ENCODE measurements around the gene SDF2L1.
A peak's percentile ranks its signal among the peaks of the same experiment; 100 is the strongest.

SDF2L1 gene

DNA sequence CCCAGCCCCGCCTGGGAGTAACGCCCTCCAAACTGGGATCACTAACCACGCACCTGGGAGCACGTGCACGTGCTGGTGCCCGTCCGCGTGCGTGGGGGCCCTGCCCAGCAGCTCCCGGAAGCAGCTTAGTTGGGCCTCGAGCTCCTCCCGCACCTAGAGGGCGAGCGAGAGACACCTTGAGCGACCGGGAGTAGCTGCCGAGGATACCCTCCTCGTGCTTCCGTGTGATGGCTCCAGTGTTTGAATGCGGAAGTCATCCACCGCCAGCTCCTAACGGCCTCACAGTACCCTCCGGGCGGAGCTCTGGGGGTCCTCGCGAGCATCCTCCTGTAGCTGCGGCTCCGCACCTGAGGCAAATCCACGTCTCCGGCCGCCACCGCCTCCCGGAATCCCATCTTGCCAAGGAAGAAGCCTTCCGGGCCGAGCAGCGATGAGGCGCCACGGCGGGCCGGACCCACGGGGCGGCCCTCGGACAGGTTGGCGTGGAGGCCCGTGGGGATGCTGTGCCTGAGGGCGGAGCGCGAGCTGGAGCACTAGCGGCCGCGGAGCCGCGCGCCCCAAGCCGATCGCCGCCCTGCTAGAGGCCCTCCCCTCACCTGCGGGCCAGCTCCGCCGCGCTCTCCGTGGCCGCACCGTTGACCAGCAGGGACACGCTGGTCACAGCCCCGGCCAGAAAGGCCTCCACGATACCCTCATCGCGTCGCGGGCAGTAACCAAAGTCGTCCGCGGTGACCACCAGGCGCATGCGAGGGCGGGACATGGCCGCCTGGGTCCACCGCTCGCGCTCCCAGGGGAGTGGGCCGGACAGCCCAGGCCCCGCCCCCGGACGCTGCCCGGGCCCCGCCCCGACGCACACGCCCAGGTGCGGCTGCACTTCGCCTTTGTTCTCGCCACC, 12.6 kb upstream of the SDF2L1 start, which contains the start of gene YDJC:
Gene YDJC, minus strand, starts transcription at position 768 of the 895 bp plus-strand sequence. Its CDS starts 8 bp downstream, at position 760.
- DNase-seq (ENCODE audit: extremely low read depth, insufficient read length), result peak; percentile 94

DNA sequence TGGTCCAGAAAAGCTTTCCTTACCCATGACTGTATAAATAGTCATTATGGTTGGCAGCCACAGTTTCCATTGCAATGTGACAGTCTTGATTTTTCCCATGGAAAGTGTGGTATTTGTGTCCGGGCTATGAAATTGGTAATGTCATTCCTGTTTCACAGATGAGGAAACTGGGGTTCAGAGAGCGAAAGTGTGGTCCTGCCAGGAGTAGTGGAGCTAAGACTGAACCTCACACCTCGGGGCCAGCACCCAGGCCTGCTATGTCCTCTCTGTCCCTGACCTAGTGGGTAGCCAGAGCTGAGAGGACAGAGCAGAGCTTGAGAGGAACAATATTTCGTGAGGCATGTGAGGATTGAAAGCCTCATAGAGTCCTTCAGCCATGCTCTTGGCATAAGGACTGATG, 11.1 kb upstream of the SDF2L1 start:
- Histone ChIP-seq H3K4me3 (replicated peaks; ENCODE audit: low read depth, low read length) (no peak overlapping the region), H3K36me3 (ENCODE audit: control insufficient read depth, insufficient read depth, low read length) (peaks cover 7% of the 10 kb centered on the region), H3K27me3 (replicated peaks; ENCODE audit: control insufficient read depth, insufficient read depth, low read length) (no peaks in the 10 kb centered on the region)
- no peak for DNase-seq (ENCODE audit: extremely low read depth, insufficient read length)
- TF ChIP-seq CTCF (IDR thresholded peaks at IDR 0.05; ENCODE audit: insufficient read depth, low read length, poor library complexity, severe bottlenecking), result no peak

More for the DNA sequence above, 12.6 kb upstream of the SDF2L1 start, which contains the start of gene YDJC:
- H3K4me3 ChIP-seq (replicated peaks; ENCODE audit: low read depth, low read length), result peak within 1 kb of the TSS; percentile 99
- H3K27me3 ChIP-seq (replicated peaks; ENCODE audit: control insufficient read depth, insufficient read depth, low read length), result no peaks in the 10 kb centered on the region
- peak; percentile 83 for TF ChIP-seq CTCF (IDR thresholded peaks at IDR 0.05; ENCODE audit: insufficient read depth, low read length, poor library complexity, severe bottlenecking)
- peaks cover 12% of the 10 kb centered on the region for H3K36me3 ChIP-seq (ENCODE audit: control insufficient read depth, insufficient read depth, low read length)

GRCh38 chr22:21632237-21632895, 9.7 kb upstream of the SDF2L1 start, which contains the start of gene CCDC116:
CCDC116 (plus strand) TSS chr22:21632760; CDS start chr22:21633182, 422 bp downstream.
- H3K36me3 ChIP-seq (ENCODE audit: control insufficient read depth, insufficient read depth, low read length), result peaks cover 4% of the 10 kb centered on the region
- no peak for DNase-seq (ENCODE audit: extremely low read depth, insufficient read length)
- no peak for TF ChIP-seq CTCF (IDR thresholded peaks at IDR 0.05; ENCODE audit: insufficient read depth, low read length, poor library complexity, severe bottlenecking)
- H3K27me3 ChIP-seq (replicated peaks; ENCODE audit: control insufficient read depth, insufficient read depth, low read length), result no peaks in the 10 kb centered on the region
- H3K4me3 ChIP-seq (replicated peaks; ENCODE audit: low read depth, low read length), result no peak within 1 kb of the TSS

GRCh38 chr22:21632931-21633330, 9.2 kb upstream of the SDF2L1 start:
- H3K27me3 ChIP-seq (replicated peaks; ENCODE audit: control insufficient read depth, insufficient read depth, low read length), result no peaks in the 10 kb centered on the region
- no peak for TF ChIP-seq CTCF (IDR thresholded peaks at IDR 0.05; ENCODE audit: insufficient read depth, low read length, poor library complexity, severe bottlenecking)
- peaks cover 2% of the 10 kb centered on the region for H3K36me3 ChIP-seq (ENCODE audit: control insufficient read depth, insufficient read depth, low read length)
- no peak for DNase-seq (ENCODE audit: extremely low read depth, insufficient read length)
- H3K4me3 ChIP-seq (replicated peaks; ENCODE audit: low read depth, low read length), result no peak overlapping the region

GRCh38 chr22:21633481-21633880, 8.6 kb upstream of the SDF2L1 start:
- no peak overlapping the region for H3K4me3 ChIP-seq (replicated peaks; ENCODE audit: low read depth, low read length)
- H3K36me3 ChIP-seq (ENCODE audit: control insufficient read depth, insufficient read depth, low read length), result no peaks in the 10 kb centered on the region
- TF ChIP-seq CTCF (IDR thresholded peaks at IDR 0.05; ENCODE audit: insufficient read depth, low read length, poor library complexity, severe bottlenecking), result no peak
- no peak for DNase-seq (ENCODE audit: extremely low read depth, insufficient read length)
- H3K27me3 ChIP-seq (replicated peaks; ENCODE audit: control insufficient read depth, insufficient read depth, low read length), result no peaks in the 10 kb centered on the region

Measured in GM06990 (cell line).